Testis (tissue), 3 donors: ENCODE results near the gene CCL26. TPM values are rescaled to one million over a fixed set of nuclear protein-coding genes. Genes with fewer than 3 reads are reported as not detected.
A peak's percentile ranks its signal among the peaks of the same experiment; 100 is the strongest.

ENCODE experiments used
- DNase-seq: peaks from one replicate; pipeline ENCODE4 v3.0.0-alpha.2; 2019
- H3K27ac ChIP-seq, 2 donors: fragments of 200-600 bp; sonication (generic); one replicate each; pipeline ENCODE4 v1.5.1; 2019
- H3K27me3 ChIP-seq: fragments of 200-600 bp; sonication (generic); one replicate; pipeline ENCODE4 v1.5.1; 2019
- H3K36me3 ChIP-seq: fragments of 200-600 bp; sonication (generic); one replicate; pipeline ENCODE4 v1.5.1; 2017; ENCODE audit warnings: low read depth; ENCODE audit errors: missing control alignments
- H3K4me1 ChIP-seq: fragments of 200-600 bp; sonication (generic); one replicate; pipeline ENCODE4 v1.5.1; 2019
- H3K4me3 ChIP-seq, 2 donors: fragments of 200-600 bp; sonication (generic); one replicate each; pipeline ENCODE4 v1.5.1; 2017 to 2019
- H3K9me3 ChIP-seq: fragments of 200-600 bp; sonication (generic); one replicate; pipeline ENCODE4 v1.5.1; 2017
- POLR2A ChIP-seq: fragments of 450-650 bp; IDR thresholded peaks from one replicate; pipeline ENCODE4 v1.6.1; 2017; ENCODE audit warnings: antibody characterized with exemption, mild to moderate bottlenecking, moderate library complexity
- WGBS, 2 donors: methylation state at CpG; one replicate each; pipeline ENCODE4 v1.1.5; 2018; 5-methylcytosine and 5-hydroxymethylcytosine counted together
- intact Hi-C: fragments of 100-400 bp; cut with DNase I; formaldehyde crosslinking; loops from one replicate; pipeline ENCODE4 v1.15.1; 2023; ENCODE audit warnings: low total_unique reads
- polyA plus RNA-seq: library from polyadenylated mRNA; stranded (reverse); fragments of 350-450 nt; fragmentation: Illumina TruSeq; extraction: RNeasy Lipid Tissue Mini Kit (QIAGEN cat#74804); gene quantifications from one replicate; pipeline ENCODE4 v1.2.3, GENCODE V29; 2014; ENCODE audit warnings: low read depth, low replicate concordance; ENCODE audit not compliant: insufficient read depth
- total RNA-seq, 2 donors: library from RNA; depleted of rRNA; stranded (reverse); fragments of >200 nt; gene quantifications; one replicate each; pipeline ENCODE4 v1.2.3, GENCODE V29; 2016
- TF ChIP-seq, protein P1 (sequence below), 3 experiments: fragments of 450-650 bp in 2 of 3; fragments of 200-600 bp in 1 of 3; sonication (generic) in 1 of 3; IDR thresholded peaks; one replicate each; pipeline ENCODE4 v1.5.1; 2016 to 2019; ENCODE audit warnings: antibody characterized with exemption in 3 of 3, mild to moderate bottlenecking in 2 of 3, moderate library complexity in 1 of 3

Gene CCL26
- total and polyA plus RNA-seq, 3 donors from 2014 or later, result 1.1 to 5.6 TPM; not detected in 1

- intact Hi-C loops, result no loop called here
- no peaks in the 10 kb centered on the region for H3K9me3 ChIP-seq
- H3K27me3 ChIP-seq, result no peaks in the 10 kb centered on the region
- H3K27ac ChIP-seq, result no peak overlapping the region
- DNase-seq, result no peak
- no peak overlapping the region for H3K4me3 ChIP-seq
- H3K36me3 ChIP-seq, result no peaks in the 10 kb centered on the region
- H3K4me1 ChIP-seq, result peaks cover 3% of the 10 kb centered on the region
- TF ChIP-seq, protein P1, sequence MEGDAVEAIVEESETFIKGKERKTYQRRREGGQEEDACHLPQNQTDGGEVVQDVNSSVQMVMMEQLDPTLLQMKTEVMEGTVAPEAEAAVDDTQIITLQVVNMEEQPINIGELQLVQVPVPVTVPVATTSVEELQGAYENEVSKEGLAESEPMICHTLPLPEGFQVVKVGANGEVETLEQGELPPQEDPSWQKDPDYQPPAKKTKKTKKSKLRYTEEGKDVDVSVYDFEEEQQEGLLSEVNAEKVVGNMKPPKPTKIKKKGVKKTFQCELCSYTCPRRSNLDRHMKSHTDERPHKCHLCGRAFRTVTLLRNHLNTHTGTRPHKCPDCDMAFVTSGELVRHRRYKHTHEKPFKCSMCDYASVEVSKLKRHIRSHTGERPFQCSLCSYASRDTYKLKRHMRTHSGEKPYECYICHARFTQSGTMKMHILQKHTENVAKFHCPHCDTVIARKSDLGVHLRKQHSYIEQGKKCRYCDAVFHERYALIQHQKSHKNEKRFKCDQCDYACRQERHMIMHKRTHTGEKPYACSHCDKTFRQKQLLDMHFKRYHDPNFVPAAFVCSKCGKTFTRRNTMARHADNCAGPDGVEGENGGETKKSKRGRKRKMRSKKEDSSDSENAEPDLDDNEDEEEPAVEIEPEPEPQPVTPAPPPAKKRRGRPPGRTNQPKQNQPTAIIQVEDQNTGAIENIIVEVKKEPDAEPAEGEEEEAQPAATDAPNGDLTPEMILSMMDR (IDR thresholded peaks at IDR 0.05), result no peak
- no peak for TF ChIP-seq POLR2A
- 56 to 58% methylated on average over 4 of the region's 4 CpGs for WGBS, 2 donors
Observed at GRCh38 chr7:75743455-75743859, 28.6 kb downstream of the CCL26 start.

DNA sequence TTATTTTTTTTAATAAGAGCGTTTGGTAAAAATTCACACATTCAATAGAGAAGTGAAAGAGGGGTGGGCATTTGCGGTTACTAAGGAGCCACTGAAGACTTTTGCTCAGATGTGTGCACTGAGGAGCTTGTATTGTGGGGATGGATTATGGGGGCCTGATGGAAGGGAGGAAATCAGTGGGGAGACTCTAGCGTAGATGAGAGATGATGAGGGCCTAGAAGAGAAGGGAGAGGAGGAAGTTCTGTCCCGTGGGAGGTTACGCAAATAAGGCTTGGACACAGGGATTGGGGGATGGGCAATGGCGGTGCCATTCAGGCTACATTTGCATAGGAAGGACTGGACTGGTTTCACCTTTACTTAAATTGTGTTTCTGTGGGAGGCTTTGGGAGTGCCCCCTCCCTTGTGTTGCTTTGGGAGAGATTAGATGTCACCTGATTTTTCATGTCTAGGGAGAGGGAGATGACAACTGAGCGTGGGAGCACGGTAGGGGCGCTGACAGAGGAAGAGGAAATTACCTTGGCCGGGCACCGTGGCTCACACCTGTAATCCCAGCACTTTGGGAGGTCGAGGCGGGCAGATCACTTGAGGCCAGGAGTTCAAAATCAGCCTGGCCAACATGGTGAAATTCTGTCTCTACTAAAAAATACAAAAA lies 31.0 kb downstream of the CCL26 start:
- H3K27me3 ChIP-seq, result no peaks in the 10 kb centered on the region
- TF ChIP-seq, protein P1 (IDR thresholded peaks at IDR 0.05), result no peak
- no peak for TF ChIP-seq POLR2A
- intact Hi-C loops, result no loop called here
- peaks cover 3% of the 10 kb centered on the region for H3K4me1 ChIP-seq
- no peaks in the 10 kb centered on the region for H3K36me3 ChIP-seq
- peak; percentile 53 for DNase-seq
- no peak overlapping the region for H3K27ac ChIP-seq
- 53 to 57% methylated on average over 11 to 13 of the region's 13 CpGs for WGBS, 2 donors
- H3K9me3 ChIP-seq, result no peaks in the 10 kb centered on the region
- H3K4me3 ChIP-seq, result no peak overlapping the region

DNA sequence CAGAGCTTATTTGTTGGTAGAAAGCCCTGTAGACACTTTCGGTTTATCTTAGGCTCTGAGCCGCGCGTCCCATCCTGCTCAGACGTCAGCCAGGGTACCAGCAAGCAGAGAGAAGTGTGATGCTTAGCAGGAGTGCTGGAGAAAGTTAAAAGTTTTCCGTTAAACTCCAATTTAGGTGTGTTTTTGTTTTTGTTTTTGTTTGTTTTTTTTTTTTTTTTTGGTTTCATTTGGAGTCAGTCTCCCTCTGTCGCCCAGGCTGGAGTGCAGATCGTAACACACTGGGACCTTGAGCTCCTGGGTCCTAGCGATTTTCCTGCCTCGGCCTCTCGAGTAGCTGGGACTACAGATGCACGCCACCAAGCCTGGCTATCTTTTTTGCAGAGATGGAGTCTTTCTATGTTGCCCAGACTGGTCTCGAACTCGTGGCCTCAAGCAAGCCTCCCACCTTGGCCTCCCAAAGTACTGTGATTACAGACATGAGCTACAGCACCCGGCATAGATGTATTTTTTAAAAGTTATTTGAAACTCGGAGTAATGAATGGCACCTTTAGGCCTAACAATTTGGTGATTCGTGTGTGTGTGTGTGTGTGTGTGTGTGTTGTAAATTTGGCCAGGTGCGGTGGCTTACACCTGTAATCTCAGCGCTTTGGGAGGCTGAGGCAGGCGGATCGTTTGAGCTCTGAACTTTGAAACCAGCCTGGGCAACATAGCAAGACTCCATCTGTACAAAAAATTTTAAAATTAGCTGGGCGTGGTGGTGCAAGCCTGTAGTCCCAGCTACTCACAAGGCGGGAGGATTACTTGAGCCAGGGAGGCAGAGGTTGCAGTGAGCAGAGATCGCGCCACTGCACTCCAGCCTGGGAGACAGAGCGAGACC lies 32.0 kb downstream of the CCL26 start:
- H3K27ac ChIP-seq, result peak overlapping the region; percentile 84 to 94
- WGBS, 2 donors, result 53 to 54% methylated on average over 26 of the region's 26 CpGs
- H3K9me3 ChIP-seq, result no peaks in the 10 kb centered on the region
- peaks cover 3% of the 10 kb centered on the region for H3K4me1 ChIP-seq
- H3K36me3 ChIP-seq, result no peaks in the 10 kb centered on the region
- TF ChIP-seq POLR2A, result no peak
- TF ChIP-seq, protein P1 (IDR thresholded peaks at IDR 0.05), result no peak
- H3K4me3 ChIP-seq, result peak overlapping the region; percentile 68 to 96
- no peak for DNase-seq
- intact Hi-C loops, result no loop called here
- no peaks in the 10 kb centered on the region for H3K27me3 ChIP-seq

GRCh38 chr7:75738975-75739795 lies 32.8 kb downstream of the CCL26 start:
- no peaks in the 10 kb centered on the region for H3K9me3 ChIP-seq
- peak overlapping the region; percentile 68 to 96 for H3K4me3 ChIP-seq
- 0% methylated on average over 4 to 41 of the region's 89 CpGs for WGBS, 2 donors
- TF ChIP-seq, protein P1 (IDR thresholded peaks at IDR 0.05), result peak in 2 of 3 experiments; percentile 5 to 34
- TF ChIP-seq POLR2A, result no peak
- peak; percentile 100 for DNase-seq
- intact Hi-C loops, result no loop called here
- peak overlapping the region; percentile 84 to 94 for H3K27ac ChIP-seq
- H3K27me3 ChIP-seq, result no peaks in the 10 kb centered on the region
- no peaks in the 10 kb centered on the region for H3K36me3 ChIP-seq
- peaks cover 3% of the 10 kb centered on the region for H3K4me1 ChIP-seq
